HG02970 (cell line): ENCODE data around the gene PFN3.

Source experiments
- ATAC-seq: cut with Tn5 transposase; IDR thresholded peaks from one replicate; pipeline ENCODE4 v1.9.1; 2021; ENCODE audit warnings: mild to moderate bottlenecking, moderate library complexity, moderate number of reproducible peaks; ENCODE audit not compliant: unreplicated experiment, low FRiP score

Gene PFN3

DNA sequence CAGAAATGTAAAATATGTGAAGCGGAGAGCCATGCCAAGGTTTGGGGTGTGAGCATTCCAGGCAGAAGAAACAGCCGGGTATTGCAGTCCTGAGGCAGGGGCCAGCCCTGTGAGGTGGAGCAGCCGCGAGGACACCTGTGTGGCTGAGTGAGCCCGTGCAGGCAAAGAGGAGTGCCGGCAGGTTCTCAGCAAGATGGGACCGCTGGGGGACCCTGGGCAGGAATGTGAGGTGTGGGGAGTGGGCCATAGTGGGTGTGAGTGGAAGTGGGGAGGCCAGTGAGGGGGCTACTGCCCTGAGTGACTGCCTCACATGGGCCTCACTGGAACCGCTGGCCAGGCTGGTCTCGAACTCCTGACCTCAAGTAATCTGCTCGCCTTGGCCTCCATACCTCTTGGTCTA lies 38.0 kb upstream of the PFN3 start:
- ATAC-seq = no peak

DNA sequence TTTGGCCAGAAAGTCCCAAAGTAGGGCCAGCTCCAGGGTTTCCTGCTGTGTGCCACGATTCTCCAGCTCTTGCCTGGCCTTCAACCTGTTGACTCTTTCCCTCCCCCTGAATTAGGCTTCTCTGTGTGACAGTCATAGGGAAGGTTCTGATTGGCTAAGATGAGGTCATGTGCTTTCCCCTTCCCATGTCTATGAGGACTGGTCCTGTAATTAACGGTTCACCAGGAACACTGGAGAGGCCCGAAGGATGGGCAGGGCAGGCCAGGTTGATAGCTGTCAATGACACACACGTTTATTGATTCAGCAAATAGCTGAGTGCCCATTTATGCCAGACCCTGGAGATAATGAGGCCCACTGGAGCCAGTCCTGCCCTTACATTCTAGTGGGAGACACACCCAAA lies 37.2 kb upstream of the PFN3 start:
- no peak for ATAC-seq

DNA sequence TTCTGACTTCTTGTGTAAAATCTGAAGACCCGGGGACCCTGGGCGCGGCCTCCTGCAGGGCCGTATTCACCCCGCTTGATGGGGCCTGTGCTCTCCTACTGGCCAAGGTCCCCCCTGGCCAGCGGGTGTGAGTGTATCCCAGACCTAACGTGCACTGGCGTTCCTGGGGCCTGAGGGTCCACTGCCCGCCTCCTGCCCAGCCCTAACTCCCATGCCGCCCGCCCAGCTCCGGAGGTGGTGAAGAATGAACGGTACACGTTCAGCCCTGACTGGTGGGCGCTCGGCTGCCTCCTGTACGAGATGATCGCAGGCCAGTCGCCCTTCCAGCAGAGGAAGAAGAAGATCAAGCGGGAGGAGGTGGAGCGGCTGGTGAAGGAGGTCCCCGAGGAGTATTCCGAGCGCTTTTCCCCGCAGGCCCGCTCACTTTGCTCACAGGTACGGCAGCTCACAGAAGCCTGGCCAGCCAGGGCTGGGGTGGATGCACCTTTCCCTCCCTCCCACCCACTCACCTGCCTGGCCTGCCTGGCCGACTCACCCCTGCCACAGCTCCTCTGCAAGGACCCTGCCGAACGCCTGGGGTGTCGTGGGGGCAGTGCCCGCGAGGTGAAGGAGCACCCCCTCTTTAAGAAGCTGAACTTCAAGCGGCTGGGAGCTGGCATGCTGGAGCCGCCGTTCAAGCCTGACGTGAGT lies 35.5 kb upstream of the PFN3 start:
- ATAC-seq = no peak

DNA sequence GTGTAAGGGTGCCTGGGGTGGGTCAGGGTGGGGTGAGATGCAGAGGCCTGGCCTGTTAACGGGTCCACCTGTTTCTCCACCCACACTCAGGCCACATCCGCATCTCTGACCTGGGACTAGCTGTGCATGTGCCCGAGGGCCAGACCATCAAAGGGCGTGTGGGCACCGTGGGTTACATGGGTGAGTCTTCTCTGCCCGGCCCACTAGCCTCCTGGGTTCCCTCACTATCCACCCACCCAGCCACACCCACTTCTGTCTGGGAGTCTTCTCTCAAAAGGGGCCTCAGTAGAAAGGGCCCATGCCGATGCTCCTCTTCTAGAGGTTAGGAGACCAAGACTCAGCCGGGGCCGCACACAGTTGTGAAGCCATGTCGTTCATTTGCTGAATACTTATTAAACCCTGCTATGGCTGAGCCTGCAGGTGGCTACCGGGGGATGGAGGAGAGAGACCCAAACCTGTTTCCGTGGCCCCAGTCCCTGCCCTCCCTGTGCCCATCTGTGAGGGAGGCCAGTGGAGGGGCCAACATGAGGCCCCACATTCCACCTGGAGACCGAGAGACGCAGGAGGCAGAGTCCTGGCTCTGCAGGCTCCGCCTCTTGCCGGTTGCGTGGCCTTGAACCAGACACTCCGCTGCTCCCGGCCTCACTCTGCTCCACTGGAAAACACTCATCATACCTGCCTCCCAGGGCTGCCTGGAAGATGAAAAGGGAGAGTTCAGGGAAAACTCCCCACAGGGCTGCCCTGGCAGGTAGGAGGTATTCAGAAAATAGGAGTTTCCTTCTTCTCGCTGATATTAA lies 34.7 kb upstream of the PFN3 start:
- no peak for ATAC-seq

DNA sequence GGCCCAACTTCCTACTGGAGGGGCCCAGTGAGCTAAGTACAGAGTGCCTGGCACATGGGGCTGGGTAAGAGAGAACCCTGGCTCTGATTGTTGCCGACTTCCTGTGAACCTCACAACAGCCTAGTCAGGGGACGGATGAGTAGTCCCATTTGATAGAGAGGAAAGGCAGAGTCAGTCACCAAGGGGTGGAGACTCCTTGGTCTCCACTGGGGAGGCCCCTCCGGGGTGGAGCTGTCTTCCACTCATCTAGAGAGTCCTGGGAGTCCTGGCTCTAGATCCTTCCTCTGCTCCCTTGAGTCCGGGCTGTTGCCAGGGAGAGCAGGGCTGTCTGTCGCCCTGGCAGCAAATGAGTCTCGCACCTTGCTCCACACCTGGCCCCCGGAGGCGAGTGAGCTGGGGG lies 34.0 kb upstream of the PFN3 start:
- ATAC-seq = no peak

- ATAC-seq = no peak
These were observed 33.3 kb upstream of the PFN3 start for GRCh38 chr5:177433658-177434217.

DNA sequence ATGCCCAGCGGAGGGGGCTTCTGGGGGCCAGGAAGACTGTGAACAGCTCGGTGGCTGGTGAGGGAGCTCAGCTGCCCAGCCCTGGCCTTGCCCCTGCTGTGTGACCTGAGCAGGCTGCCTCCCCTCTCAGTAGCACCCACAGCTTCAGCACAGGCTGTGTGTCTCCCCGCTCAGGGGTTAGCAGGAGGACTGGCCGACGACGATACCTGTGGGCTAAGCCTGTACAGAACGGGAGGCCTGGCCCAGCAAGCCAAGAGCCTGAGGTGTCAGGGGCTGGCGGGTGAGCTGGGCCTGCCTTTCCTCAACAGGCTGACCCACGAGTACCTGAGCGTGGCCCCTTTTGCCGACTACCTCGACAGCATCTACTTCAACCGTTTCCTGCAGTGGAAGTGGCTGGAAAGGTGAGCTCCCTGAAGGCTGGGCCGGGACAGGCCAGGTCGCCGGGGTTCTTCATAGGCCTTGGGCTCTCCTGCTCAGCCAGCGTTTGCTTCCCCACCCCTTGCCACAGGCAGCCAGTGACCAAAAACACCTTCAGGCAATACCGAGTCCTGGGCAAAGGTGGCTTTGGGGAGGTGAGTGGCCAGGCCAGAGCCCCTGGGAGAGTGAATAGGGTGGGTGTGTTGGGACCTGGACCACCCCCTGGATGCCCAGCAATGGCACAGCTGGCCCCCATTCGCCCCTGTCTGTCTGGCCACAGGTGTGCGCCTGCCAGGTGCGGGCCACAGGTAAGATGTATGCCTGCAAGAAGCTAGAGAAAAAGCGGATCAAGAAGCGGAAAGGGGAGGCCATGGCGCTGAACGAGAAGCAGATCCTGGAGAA lies 32.6 kb upstream of the PFN3 start:
- no peak for ATAC-seq

GRCh38 chr5:177432143-177432838 lies 31.8 kb upstream of the PFN3 start:
- ATAC-seq = no peak

DNA sequence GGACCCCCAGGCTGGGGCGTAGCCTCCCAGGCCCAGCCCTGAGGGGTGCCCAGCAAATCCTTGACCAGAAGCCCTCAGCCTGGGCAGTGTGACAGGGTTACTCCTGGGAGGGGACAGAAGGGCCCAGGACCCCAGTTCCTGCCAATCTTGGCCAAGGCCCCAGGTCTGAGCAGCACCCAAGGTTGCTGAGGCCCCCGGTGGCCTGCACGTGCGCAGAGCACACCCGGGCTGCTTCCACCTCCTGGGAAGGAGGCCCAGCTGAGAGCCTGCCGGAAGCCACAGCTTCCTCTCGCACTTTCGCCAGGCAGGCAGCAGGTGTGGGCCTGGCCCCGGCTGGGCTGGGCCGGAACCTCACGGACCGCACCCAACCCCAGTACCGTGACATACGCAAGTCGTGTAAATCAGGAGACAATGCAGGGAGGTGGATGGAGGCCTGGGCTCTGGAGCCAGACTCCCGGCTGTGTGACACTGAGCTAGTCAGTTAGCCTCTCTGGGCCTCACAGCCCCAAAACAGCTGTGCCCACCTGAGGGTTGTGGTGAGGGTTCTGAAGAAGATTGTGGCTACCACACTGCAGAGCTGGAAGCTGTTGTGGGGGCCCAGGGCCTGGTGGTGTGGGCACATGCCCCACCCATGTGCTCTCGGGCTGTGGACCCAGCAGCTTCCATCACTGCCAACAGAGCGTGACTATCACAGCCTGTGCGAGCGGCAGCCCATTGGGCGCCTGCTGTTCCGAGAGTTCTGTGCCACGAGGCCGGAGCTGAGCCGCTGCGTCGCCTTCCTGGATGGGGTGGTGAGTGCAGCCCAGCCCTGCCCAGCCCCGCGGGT lies 31.1 kb upstream of the PFN3 start:
- peak; percentile 41 for ATAC-seq

DNA sequence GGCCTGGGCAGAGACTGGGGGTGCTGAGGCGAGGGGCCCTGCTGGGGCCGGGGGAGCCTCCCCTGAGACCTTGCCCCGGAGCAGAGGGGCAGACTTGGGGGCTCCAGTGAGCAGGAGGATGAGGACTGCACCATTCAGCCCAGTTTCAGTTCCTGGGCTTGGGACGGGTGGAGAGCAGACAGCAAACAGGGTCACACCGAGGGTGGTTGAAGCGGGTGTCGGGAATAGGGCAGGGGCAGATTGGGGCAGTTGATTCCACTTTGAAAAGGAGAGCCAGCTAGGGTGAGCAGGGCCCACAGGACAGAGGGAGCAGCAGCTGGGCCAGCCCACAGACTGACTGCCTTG lies 30.5 kb upstream of the PFN3 start:
- no peak for ATAC-seq

- no peak for ATAC-seq
These were observed 29.9 kb upstream of the PFN3 start for GRCh38 chr5:177430140-177430951.

DNA sequence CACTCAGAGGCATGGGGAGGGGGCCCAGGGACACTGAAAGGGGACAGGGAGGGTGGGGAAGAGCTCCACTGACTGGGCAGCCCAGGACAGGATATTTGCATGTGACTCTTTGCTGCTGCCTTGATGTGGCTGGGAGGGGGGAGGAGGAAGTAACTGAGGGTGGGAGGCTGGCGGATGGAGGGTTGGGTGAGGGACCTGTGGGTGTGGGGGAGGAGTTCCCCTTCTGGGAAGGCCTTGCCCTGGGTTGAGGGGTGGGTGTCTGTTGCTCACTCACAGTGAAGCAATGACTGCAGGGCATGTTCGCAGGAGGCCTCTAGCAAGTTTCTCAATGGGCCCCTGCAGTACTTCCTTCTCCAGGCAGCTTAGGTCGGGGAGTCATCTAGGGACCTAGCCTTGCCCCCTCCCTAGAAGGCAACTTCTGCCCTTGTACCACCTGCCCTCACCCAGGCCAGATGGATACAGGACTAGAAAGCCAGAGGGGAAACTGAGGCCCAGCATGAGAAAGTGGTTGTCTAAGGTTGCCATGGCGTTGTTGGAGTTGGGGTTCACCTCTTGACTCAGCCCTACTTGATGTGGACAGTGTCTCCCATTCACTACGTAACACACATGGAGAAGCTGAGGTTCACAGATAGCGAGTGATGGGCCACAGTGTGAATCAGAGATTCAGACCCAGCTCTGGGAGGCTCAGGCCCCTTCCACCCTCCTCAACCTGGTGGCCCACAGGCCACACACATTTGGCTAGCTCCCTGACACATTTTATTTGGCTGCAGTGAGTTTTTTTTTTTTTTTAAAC lies 29.0 kb upstream of the PFN3 start:
- ATAC-seq = no peak

- no peak for ATAC-seq
These were observed 28.2 kb upstream of the PFN3 start for GRCh38 chr5:177428574-177429217.

DNA sequence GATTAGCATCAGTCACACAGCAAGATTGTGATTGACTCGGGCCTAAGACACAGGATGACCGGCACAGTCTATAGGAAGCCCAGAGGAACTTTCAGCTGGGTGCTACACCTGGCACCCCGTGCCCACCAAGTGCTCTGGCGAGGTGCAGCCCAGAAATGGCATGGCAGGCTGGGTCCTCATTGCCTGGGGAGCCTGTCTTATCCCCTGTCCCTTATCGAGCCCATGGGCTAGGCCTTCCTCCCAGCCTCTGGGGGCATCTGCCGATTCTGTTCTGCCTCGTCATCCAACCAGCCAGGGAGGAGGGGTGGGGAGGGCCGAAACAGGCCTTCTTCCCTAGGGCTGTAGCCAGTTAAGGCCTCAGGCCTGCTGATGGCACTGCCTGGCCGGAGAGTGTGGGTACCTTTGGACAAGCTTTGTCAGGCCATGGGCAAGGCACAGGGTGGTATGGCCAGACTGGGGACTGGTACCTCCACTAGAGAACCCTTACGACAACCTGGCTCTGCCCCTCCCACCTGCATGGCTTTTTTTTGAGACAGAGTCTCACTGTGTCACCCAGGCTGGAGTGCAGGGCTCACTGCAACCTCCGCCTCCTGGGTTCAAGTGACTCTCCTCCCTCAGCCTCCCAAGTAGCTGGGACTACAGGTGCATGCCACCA lies 27.6 kb upstream of the PFN3 start:
- ATAC-seq = no peak

GRCh38 chr5:177427211-177427822 lies 26.9 kb upstream of the PFN3 start:
- no peak for ATAC-seq

- peak; percentile 8 for ATAC-seq
These were observed 26.2 kb upstream of the PFN3 start, which contains the start of gene GRK6 for GRCh38 chr5:177426566-177427210. TSS of gene GRK6 (plus strand) at chr5:177426676. CDS start at chr5:177426846, 170 bp downstream.
